SK-N-SH treated with all-trans-retinoic acid at 6 μM for 48 hours (cell line): ENCODE data around the gene LARGE1.

Experiments used
- ATAC-seq: fragments of 200-7000 bp; cut with Tn5 transposase; 3 replicates; pipeline ENCODE4 v1.9.1; 2020; ENCODE audit warnings: mild to moderate bottlenecking, moderate library complexity
- ARNTL ChIP-seq: fragments of 450-650 bp; formaldehyde crosslinking; IDR thresholded peaks from 2 replicates; pipeline ENCODE4 v1.5.0; 2020; ENCODE audit warnings: low read depth, mild to moderate bottlenecking, moderate library complexity, borderline replicate concordance
- BACH2 ChIP-seq: fragments of 250-450 bp; sonication (Bioruptor Pico); IDR thresholded peaks from 2 replicates; pipeline ENCODE4 v1.9.0; 2021; ENCODE audit warnings: mild to moderate bottlenecking, borderline replicate concordance
- ESRRG ChIP-seq: fragments of 250-450 bp; sonication (Bioruptor Pico); IDR thresholded peaks from 2 replicates; pipeline ENCODE4 v1.6.1; 2021; ENCODE audit warnings: mild to moderate bottlenecking
- GLIS3 ChIP-seq: fragments of 250-450 bp; sonication (Bioruptor Pico); IDR thresholded peaks from 2 replicates; pipeline ENCODE4 v1.5.0; 2020; ENCODE audit warnings: mild to moderate bottlenecking, moderate library complexity
- ISL1 ChIP-seq: fragments of 250-450 bp; sonication (Bioruptor Pico); IDR thresholded peaks from 2 replicates; pipeline ENCODE4 v2.1.2; 2022; ENCODE audit warnings: mild to moderate bottlenecking, moderate library complexity
- OSR1 ChIP-seq: fragments of 250-450 bp; sonication (Bioruptor Pico); IDR thresholded peaks from 2 replicates; pipeline ENCODE4 v1.8.0; 2022; ENCODE audit warnings: moderate library complexity, mild to moderate bottlenecking, inconsistent platforms
- PPARA ChIP-seq: fragments of 250-450 bp; sonication (Bioruptor Pico); IDR thresholded peaks from 2 replicates; pipeline ENCODE4 v1.5.0; 2020; ENCODE audit warnings: mild to moderate bottlenecking, borderline replicate concordance
- TCF4 ChIP-seq: fragments of 250-450 bp; sonication (Bioruptor Pico); IDR thresholded peaks from 2 replicates; pipeline ENCODE4 v1.8.0; 2021; ENCODE audit warnings: mild to moderate bottlenecking, moderate library complexity, borderline replicate concordance
- TOX ChIP-seq: fragments of 250-450 bp; sonication (Bioruptor Pico); IDR thresholded peaks from 2 replicates; pipeline ENCODE4 v1.8.0; 2021; ENCODE audit warnings: mild to moderate bottlenecking, moderate library complexity, borderline replicate concordance
- ZC3H10 ChIP-seq: fragments of 250-450 bp; sonication (Bioruptor Pico); IDR thresholded peaks from 2 replicates; pipeline ENCODE4 v1.5.1; 2021; ENCODE audit warnings: mild to moderate bottlenecking, moderate library complexity
- ZFP3 ChIP-seq: fragments of 250-450 bp; sonication (Bioruptor Pico); IDR thresholded peaks from 2 replicates; pipeline ENCODE4 v1.5.0; 2020; ENCODE audit warnings: mild to moderate bottlenecking, moderate library complexity
- ZFP30 ChIP-seq: fragments of 450-650 bp; formaldehyde crosslinking; IDR thresholded peaks from 2 replicates; pipeline ENCODE4 v1.5.0; 2022; ENCODE audit warnings: mild to moderate bottlenecking, moderate library complexity
- ZNF565 ChIP-seq: fragments of 450-650 bp; formaldehyde crosslinking; conservative IDR thresholded peaks from 2 replicates; pipeline ENCODE4 v1.5.0; 2020; ENCODE audit warnings: low read depth, mild to moderate bottlenecking, moderate library complexity
- ZNF70 ChIP-seq: fragments of 450-650 bp; formaldehyde crosslinking; IDR thresholded peaks from 2 replicates; pipeline ENCODE4 v1.5.0; 2020; ENCODE audit warnings: mild to moderate bottlenecking, moderate library complexity
- ZNF8 ChIP-seq: fragments of 450-650 bp; formaldehyde crosslinking; IDR thresholded peaks from 2 replicates; pipeline ENCODE4 v1.5.0; 2020; ENCODE audit warnings: mild to moderate bottlenecking, moderate library complexity
- TF ChIP-seq, protein P1 (sequence below): fragments of 250-450 bp; sonication (Bioruptor Pico); IDR thresholded peaks from 2 replicates; pipeline ENCODE4 v1.8.0; 2020; ENCODE audit warnings: mild to moderate bottlenecking, moderate library complexity, borderline replicate concordance
- TF ChIP-seq, protein P2 (sequence below): fragments of 250-450 bp; sonication (Bioruptor Pico); IDR thresholded peaks from 2 replicates; pipeline ENCODE4 v1.5.1; 2020; ENCODE audit warnings: low read depth, mild to moderate bottlenecking, moderate library complexity
- TF ChIP-seq, protein P3 (sequence below): fragments of 250-450 bp; sonication (Bioruptor Pico); IDR thresholded peaks from 2 replicates; pipeline ENCODE4 v1.5.1; 2021; ENCODE audit warnings: mild to moderate bottlenecking, moderate library complexity
- TF ChIP-seq, protein P4 (sequence below): fragments of 250-450 bp; sonication (Bioruptor Pico); IDR thresholded peaks from 2 replicates; pipeline ENCODE4 v1.8.0; 2021; ENCODE audit warnings: low read depth, mild to moderate bottlenecking, moderate library complexity, borderline replicate concordance

The LARGE1 gene

DNA sequence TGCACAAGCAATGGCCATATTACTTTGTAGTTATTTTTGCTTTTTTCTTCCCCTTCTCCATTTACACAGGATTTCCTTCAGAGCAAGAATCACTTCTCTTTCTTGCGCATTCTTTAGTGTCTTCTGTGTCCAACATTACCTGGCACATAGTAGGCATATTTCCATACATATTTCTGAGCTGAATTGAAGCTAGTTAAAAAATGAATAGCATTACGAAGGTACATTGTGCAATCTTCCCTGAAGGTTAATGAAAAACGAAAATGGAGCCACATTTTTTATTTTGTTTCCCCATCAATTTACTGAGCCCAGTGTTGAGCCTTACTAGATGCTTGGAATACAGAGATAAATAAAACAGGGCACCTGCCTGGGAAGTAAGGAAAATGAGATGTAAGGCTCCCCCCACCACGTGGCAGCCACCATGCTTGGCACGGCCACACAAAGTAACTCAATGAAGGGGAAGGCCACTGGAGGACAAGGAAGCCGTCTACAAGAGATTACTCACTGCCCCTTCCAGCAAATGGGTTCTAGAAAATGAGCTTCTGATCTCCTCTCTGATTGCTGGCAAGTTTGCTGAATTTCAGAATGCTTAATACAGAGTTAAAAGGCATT, 381.9 kb downstream of the LARGE1 start:
- no peak for ATAC-seq
- TF ChIP-seq ISL1 (CRISPR knock-in tag) (no peak), GLIS3 (CRISPR knock-in tag) (no peak), PPARA (CRISPR knock-in tag) (no peak)
- TF ChIP-seq, all 23 proteins: peak for 0

DNA sequence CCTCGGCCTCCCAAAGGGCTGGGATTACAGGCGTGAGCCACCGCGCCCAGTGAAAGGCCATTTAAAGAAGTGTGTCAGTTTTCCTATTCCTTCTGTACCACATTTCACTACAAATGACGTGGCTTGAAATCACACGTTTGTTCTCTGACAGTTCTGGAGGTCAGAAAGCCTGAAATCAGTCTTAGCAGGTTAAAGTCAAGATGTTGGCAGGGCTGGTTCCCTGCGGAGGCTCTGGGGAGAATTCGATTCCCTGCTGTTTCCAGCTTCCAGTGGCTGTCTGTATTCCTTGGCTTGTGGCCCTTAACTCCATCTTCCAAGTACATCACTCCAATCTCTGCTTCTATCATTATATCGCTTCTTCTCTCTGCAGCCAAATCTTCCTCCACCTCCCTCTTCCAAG, 383.2 kb downstream of the LARGE1 start:
- TF ChIP-seq GLIS3 (CRISPR knock-in tag): no peak
- no peak for TF ChIP-seq ZFP3 (CRISPR knock-in tag)
- TF ChIP-seq, protein P1, sequence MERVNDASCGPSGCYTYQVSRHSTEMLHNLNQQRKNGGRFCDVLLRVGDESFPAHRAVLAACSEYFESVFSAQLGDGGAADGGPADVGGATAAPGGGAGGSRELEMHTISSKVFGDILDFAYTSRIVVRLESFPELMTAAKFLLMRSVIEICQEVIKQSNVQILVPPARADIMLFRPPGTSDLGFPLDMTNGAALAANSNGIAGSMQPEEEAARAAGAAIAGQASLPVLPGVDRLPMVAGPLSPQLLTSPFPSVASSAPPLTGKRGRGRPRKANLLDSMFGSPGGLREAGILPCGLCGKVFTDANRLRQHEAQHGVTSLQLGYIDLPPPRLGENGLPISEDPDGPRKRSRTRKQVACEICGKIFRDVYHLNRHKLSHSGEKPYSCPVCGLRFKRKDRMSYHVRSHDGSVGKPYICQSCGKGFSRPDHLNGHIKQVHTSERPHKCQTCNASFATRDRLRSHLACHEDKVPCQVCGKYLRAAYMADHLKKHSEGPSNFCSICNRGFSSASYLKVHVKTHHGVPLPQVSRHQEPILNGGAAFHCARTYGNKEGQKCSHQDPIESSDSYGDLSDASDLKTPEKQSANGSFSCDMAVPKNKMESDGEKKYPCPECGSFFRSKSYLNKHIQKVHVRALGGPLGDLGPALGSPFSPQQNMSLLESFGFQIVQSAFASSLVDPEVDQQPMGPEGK (CRISPR knock-in tag): no peak
- ATAC-seq: no peak

DNA sequence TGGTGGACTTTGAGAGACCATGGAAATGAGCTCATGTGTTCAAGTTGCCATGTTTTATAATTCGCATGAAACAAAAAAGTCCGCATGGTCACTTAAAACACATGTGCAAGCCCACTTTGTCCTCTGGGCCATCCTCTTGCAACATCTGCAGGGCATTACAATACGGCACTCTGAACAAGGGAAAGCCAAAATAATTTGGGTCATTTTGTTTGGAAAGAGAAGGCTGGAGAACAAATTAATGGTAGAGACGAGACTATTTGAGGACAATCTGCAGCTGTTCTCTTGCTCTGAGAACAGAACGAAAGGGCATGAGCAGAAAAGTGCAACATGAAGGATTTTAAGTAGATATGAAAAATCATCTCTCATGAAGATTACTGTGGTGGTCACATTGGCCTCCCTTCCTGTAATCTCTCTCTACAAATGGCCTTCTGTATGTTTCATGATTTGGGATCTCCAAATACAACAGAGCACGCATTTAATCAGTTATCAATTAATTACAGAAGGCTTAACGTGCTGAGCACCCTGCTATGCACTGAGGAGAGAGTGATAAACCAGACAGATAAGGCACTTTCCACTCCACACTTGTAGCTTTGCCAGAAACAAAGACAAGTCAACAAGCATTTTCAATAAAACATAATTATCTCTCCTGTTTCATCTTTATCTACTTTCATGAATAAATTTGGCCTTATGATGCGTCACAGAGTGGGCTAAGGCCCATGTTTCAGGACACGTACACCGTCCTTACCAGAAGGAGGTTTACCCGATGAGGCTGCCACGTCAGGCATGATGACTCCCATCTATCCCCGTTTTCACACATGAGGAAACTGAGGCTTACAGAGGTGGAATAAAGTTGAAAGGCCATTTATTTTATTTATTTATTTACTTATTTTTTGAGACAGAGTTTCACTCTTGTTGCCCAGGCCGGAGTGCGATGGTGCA, 384.1 kb downstream of the LARGE1 start:
- peak; percentile 37; the same call in 1 of the 2 replicates for TF ChIP-seq TCF4
- TF ChIP-seq, protein P1 (CRISPR knock-in tag): no peak
- TF ChIP-seq, all 23 proteins: peak for 1
- no peak for ATAC-seq

DNA sequence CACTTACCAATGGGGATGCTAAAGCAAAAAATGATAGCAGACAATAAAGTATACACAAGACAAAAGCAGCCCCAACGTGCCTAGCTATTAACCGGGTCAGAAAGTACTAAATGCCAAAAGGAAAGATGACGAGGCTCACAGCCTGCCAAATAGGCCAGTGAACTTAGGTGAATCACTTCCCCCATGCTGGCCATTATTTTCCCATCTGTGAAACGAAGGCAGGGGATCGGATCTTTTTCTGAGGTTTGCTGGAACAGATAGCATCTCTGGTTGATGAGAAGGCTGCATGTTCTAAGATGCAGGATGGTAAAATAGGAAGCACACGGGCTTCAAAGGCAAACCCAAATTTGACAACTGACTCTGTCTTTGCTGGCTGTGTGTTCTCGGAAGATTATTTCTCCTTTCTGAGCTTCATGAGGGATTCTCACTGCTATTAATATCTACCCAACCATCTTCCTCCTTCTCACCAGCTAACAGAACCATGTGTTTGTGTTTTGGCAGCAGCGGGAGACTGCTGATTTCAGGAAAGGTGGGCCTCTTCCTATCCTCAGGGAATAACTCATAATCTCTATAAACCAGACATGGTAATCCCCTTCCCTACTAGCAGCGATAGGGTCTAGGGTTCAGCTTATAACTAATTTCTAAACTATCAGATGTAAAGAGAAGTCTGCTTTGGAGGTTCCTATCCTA, 390.7 kb downstream of the LARGE1 start:
- no peak for ATAC-seq
- no peak for TF ChIP-seq GLIS3 (CRISPR knock-in tag)
- TF ChIP-seq, protein P1 (CRISPR knock-in tag): no peak
- no peak for TF ChIP-seq ZC3H10 (CRISPR knock-in tag)
- TF ChIP-seq, protein P2, sequence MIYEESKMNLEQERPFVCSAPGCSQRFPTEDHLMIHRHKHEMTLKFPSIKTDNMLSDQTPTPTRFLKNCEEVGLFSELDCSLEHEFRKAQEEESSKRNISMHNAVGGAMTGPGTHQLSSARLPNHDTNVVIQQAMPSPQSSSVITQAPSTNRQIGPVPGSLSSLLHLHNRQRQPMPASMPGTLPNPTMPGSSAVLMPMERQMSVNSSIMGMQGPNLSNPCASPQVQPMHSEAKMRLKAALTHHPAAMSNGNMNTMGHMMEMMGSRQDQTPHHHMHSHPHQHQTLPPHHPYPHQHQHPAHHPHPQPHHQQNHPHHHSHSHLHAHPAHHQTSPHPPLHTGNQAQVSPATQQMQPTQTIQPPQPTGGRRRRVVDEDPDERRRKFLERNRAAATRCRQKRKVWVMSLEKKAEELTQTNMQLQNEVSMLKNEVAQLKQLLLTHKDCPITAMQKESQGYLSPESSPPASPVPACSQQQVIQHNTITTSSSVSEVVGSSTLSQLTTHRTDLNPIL (CRISPR knock-in tag): no peak
- TF ChIP-seq ARNTL: no peak

DNA sequence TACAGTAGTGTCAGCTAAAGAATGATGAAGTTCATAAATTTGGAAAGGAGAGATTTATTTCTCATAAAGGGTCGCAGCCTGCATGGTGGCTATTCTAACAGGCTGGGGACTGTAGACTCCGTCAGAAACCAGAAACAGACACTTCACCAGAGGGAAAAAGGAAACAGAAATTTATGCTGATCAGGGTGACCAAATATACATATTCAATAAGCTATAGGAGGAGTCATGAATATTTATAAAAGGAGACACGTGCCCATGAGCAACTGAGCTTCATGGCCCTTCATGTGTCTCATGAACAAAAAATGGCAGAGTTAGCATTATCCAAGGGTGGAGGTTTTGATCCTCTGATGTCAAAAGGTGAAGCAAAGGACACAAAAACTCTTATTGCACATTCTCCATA, 392.1 kb downstream of the LARGE1 start:
- ATAC-seq: no peak
- TF ChIP-seq ZFP30 (no peak), ZFP3 (CRISPR knock-in tag) (no peak), BACH2 (CRISPR knock-in tag) (no peak), PPARA (CRISPR knock-in tag) (no peak), ZNF565 (CRISPR knock-in tag) (no peak), ARNTL (no peak), TOX (CRISPR knock-in tag) (no peak), ZNF70 (CRISPR knock-in tag) (no peak), ZNF8 (CRISPR knock-in tag) (no peak), GLIS3 (CRISPR knock-in tag) (no peak), ESRRG (CRISPR knock-in tag) (no peak), OSR1 (CRISPR knock-in tag) (no peak)
- TF ChIP-seq, protein P3, sequence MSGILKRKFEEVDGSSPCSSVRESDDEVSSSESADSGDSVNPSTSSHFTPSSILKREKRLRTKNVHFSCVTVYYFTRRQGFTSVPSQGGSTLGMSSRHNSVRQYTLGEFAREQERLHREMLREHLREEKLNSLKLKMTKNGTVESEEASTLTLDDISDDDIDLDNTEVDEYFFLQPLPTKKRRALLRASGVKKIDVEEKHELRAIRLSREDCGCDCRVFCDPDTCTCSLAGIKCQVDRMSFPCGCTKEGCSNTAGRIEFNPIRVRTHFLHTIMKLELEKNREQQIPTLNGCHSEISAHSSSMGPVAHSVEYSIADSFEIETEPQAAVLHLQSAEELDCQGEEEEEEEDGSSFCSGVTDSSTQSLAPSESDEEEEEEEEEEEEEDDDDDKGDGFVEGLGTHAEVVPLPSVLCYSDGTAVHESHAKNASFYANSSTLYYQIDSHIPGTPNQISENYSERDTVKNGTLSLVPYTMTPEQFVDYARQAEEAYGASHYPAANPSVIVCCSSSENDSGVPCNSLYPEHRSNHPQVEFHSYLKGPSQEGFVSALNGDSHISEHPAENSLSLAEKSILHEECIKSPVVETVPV (CRISPR knock-in tag): no peak
- TF ChIP-seq, protein P4, sequence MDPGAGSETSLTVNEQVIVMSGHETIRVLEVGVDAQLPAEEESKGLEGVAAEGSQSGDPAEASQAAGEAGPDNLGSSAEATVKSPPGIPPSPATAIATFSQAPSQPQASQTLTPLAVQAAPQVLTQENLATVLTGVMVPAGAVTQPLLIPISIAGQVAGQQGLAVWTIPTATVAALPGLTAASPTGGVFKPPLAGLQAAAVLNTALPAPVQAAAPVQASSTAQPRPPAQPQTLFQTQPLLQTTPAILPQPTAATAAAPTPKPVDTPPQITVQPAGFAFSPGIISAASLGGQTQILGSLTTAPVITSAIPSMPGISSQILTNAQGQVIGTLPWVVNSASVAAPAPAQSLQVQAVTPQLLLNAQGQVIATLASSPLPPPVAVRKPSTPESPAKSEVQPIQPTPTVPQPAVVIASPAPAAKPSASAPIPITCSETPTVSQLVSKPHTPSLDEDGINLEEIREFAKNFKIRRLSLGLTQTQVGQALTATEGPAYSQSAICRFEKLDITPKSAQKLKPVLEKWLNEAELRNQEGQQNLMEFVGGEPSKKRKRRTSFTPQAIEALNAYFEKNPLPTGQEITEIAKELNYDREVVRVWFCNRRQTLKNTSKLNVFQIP: no peak
- TF ChIP-seq, protein P1 (CRISPR knock-in tag): no peak
